GM19467 (cell line): ENCODE measurements around the gene WDR38.

Experiments
- ATAC-seq: cut with Tn5 transposase; IDR thresholded peaks from one replicate; pipeline ENCODE4 v1.9.1; 2021; ENCODE audit warnings: mild to moderate bottlenecking, moderate library complexity; ENCODE audit not compliant: unreplicated experiment

Gene WDR38, protein sequence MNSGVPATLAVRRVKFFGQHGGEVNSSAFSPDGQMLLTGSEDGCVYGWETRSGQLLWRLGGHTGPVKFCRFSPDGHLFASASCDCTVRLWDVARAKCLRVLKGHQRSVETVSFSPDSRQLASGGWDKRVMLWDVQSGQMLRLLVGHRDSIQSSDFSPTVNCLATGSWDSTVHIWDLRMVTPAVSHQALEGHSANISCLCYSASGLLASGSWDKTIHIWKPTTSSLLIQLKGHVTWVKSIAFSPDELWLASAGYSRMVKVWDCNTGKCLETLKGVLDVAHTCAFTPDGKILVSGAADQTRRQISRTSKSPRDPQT

DNA sequence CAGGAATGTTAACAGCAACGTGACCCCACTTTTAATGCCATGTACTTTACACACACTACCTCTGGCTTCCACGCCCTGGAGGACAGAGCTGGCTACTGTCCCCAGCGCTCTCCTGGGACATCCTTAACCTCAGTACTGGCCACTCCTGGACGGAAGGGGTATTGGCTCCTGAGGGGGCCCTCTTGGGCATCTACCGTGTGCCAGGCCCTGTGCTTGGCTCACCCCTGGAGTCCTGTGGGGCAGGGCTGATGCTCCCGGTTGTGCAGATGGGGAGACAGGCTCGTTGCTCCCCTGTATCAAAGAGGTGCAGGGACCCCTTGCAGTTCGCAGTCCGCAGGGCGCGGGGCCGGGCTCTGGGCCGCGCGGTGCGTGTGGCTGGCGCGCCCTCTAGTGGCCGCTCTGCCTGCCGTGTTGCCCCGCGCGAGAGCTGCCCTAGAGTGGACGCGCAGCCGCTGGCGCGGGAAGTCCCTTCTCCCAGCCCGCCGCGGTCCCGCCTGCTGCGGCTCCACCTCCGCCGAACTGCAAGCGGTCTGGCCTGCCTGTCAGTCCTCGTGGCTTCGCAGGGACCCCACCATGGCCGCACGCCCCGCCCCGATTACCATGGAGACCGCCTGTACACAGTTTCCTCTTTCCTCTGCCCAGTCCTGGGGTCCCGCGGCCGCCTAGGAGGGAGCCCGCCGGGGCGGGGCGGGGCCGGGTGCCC, at the start of gene WDR38:
WDR38 (plus strand) TSS at position 632 of the 703 bp plus-strand sequence. CDS start 72 bp downstream, outside the sequence.
- peak; percentile 63 for ATAC-seq

- no peak for ATAC-seq
Observed at GRCh38 chr9:124803911-124804310, 49.3 kb upstream of the WDR38 start.

GRCh38 chr9:124805186-124805585, 48.1 kb upstream of the WDR38 start:
- no peak for ATAC-seq

DNA sequence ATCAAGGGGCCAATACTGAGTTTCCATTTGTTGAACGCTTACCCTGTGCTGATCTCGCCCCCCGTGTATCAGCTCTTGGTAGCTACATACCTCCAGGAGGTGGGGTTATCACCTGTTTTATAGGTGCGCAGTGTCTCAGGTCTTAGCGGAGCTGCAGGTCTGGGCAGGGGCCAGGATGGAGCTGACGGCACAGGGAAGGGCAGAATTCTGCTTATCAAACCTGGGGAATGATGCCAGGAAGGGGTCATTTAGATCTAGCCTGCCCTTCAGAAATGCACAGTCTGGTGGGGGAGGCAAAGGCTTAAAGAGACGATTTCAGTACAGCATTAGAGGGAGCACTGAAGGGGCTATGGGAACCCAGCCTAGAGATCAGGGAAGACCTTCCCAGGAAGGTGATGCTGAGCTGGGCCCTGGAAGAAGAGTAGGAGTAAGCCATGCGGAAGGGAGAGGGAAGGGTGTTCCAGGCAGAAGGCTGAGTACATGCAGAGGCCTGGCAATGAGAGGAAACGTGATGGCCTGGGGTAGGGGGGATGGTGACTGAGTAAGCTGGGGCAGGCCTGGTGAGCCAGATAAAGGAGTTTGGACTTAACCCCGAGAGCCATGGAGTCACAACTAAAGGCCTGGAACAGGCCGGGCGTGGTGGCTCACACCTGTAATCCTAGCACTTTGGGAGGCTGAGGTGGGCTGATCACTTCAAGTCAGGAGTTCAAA, 44.9 kb upstream of the WDR38 start:
- ATAC-seq, result no peak

- no peak for ATAC-seq
Observed at GRCh38 chr9:124809211-124809610, 44.0 kb upstream of the WDR38 start.

GRCh38 chr9:124809741-124810500, 43.3 kb upstream of the WDR38 start:
- no peak for ATAC-seq

DNA sequence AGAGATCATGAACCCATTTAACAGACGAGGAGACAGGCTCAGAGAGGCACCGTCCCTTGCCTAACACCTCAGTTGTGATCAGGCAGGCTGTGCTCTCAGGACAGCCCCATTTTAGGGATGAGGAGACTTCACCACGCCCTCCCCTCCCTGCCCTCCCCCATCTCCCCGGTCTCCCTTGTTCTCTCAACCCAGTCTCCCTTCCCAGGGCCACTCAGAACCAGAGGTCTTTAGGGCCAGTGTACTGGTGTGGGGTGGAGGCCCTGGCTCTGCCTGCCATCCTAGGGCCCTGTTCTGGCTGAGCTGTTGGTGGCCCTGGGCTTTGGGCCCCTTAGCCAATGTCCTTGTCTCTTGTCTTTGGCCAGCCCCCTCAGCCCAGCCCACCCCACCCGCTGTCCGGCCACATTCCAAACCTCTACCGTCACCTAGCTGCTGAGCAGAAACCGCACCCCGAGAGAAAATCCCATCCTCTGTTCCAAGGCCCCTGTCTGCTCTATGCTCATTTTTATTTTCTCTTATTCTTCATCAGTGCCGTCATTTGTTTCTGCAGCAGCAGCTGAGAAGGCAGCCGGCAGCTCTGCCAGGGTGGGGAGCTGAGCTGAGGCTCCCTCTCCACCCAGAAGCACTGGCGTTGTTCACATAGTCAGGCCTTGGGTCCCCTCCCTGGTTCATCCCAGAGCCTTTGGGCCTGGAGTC, 42.5 kb upstream of the WDR38 start:
- ATAC-seq, result no peak

GRCh38 chr9:124812441-124812876, 40.8 kb upstream of the WDR38 start:
- ATAC-seq, result no peak

- no peak for ATAC-seq
Observed at GRCh38 chr9:124813041-124813440, 40.2 kb upstream of the WDR38 start.

DNA sequence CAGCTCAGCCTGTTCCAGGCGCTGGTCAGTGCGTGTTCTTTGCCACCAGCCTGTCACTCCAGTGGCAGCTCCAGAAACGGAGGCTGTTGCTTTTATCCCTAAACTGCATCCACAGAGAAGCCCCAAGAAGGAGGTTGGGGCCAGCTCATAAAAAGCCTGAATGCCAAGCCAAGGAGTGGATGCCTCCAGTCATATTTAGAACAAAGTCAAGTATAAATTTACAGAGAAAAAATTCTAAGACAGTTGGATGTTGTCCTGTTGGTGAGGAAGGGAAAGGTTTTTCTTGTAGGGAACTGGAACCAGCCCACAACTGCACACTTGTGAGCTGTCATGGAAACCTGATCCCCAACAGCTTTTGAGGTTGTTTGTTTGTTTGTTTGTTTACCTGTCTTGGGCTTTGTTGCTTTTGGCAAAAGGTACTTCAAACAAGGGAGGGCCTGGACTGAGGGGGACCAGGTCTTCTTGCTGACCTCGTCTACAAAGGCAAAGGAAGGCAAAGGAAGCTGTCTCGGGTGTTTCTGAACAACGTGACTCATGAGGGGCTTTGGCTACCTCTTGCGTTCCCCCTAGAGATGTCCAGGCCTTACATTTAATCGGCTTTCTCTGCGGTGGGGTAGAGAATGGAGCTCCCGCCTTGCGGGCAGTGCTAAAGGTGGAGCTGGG, 39.6 kb upstream of the WDR38 start:
- no peak for ATAC-seq

GRCh38 chr9:124814164-124814535, 39.1 kb upstream of the WDR38 start:
- no peak for ATAC-seq

DNA sequence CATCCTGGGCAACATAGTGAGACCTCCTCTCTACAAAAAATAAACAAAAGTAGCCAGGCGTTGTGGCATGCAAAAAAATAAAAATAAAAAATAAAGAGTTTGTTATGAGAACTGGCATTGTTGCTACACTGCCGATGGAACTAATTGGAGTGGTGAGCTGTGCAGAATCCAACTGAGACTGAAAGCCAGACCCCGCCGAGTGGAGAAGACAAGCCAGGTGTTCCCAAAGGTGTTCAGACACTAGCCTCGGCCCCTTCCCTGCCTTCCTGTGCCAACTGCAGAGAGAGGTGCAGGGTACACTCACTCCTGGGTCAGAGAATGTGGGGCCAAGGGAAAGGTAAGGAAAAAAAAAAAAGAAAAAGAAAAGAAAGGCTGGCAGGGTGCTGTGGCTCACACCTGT, 37.7 kb upstream of the WDR38 start:
- no peak for ATAC-seq

DNA sequence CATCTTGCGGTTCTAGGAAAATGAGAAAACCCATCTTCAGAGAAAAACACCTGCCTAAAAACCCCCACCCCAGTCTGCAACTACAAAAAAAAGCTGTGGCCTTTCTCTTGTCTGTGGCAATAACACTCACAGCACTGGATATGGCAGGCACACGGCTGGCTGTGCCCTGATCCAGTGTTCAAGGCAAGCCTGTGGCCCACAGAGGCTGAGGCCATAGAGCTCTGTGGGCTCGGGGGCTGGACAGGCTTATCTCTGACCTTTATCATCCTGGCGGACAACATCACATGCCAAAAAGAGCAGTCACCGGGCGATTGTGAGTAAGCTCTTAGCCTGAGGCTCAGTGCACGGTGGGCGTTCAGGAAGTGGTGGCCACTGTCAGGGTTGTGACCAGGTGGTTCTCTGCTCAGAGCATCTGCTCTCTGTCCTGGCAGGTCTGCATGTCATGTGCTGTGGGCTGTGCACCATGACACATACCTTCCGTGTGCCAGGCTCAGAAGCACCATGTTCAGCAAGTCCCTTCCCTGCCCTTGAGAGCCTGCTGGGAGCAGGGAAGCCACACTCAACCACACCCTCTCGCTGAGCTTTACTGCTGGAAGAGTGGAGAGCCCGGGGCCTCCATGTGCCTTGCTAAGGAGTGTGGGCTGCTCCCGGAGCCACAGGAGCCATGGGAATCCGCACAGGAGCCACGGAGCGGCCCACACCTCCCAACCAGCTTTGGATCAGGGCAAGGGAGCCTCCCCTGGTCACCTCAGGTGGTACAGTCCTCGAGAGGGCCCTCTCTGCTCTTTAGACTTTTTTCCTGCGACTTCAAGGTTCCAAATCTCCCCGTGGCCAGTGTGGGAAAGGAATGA, 34.6 kb upstream of the WDR38 start:
- no peak for ATAC-seq

DNA sequence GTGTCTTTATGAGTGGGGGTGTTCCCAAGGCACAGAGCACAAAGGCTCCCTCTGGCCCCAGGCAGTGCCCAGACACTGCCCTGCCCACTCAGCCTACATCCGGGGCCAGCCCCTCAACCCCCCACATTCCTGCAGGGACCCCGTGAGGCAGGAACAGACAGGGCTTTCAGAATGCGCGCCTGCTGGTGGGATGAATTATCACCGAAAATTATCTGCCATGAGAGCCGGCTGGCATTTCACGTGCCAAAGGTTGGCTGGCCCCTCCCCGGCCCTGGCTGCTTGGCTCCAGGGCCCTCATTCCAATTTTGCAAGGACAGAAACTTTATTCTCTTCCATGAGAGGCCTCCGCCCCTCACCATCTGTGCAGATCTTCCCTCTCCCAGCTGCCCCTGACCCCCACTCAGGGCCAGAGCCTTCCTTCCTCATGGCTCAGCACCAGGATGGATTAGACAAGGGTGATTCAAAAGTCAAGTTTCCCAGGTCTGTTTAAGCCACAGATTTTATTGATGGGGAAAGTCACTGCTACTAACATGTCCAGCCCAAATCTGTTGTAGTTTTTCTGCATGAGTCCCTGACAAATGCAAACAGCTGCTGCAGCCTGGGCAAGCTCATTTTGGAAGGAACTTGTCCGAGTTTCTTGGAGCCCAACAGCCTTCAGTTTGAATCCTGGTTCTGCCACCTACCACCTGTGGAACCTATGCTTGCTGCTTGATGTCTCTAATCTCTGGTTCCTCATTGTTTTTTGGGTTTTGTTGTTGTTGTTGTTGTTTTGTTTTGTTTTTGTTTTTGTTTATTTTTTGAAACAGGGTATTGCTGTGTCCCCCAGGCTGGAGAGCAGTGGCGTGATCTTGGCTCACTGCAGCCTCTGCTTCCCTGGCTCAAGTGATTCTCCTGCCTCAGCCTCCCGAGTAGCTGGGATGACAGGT, 32.3 kb upstream of the WDR38 start:
- ATAC-seq, result no peak

DNA sequence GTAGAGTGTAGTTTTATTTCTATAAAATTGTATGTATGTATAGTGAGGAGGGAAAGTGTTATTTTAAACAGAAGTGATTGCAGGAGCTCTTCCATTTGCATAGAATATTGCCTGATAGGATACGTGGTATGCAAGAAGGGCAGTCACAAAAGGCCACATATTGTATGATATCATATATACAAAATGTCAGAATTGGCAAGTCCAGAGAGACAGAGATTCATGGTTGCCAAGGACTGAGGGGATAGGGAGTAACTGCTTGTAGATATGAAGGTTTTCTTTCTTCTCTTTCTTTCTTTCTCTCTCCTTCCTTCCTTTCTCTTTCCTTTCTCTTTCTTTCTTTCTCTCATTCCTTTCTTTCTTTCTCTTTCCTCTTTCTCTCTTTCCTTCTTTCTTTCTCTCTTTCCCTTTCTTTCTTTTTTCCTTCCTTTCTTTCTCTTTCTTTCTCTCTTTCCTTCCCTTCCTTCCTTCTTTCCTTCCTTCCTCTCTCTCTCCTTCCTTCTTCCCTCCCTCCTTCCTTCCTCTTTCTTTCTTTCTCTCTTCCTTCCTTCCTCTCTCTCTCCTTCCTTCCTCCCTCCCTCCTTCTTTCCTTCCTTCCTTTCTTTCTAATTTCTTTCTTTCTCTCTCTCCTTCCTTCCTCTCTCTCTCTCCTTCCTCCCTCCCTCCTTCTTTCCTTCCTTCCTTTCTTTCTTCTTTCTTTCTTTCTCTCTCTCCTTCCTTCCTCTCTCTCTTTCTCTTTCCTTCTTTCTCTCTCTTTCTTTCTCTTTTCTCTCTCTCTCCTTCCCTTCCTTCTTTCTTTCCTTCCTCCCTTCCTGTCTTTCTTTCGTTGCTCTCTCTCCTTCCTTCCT, 24.5 kb upstream of the WDR38 start:
- no peak for ATAC-seq

- no peak for ATAC-seq
Observed at GRCh38 chr9:124829334-124829669, 24.0 kb upstream of the WDR38 start.

- no peak for ATAC-seq
Observed at GRCh38 chr9:124830593-124830992, 22.7 kb upstream of the WDR38 start.
